HG02571 (cell line): Measurements from ENCODE around the gene KAT6B.

ENCODE experiments used
- ATAC-seq: cut with Tn5 transposase; IDR thresholded peaks from one replicate; pipeline ENCODE4 v1.9.1; 2021; ENCODE audit warnings: mild to moderate bottlenecking, moderate library complexity; ENCODE audit not compliant: unreplicated experiment

KAT6B gene

DNA sequence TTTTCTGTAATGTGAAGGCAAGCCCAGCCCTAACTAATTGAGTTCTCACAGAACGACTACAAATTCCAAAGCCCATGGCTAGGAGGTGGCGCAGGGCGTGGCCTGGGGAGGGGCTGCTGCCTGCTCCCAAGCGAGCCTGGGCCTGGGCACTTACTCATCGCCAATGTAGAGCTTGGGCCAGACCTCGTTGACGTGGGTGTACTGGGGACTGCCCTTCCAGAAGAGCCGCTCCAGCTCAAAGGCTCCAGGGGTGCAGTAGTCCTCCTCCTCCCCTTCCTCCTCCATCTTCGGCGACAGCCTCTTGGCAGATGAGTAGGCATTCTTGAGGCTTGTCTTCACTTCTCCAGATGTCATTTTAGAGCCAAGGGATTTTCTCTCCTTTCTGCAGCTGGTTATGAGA lies 231.8 kb downstream of the KAT6B start:
- no peak for ATAC-seq

DNA sequence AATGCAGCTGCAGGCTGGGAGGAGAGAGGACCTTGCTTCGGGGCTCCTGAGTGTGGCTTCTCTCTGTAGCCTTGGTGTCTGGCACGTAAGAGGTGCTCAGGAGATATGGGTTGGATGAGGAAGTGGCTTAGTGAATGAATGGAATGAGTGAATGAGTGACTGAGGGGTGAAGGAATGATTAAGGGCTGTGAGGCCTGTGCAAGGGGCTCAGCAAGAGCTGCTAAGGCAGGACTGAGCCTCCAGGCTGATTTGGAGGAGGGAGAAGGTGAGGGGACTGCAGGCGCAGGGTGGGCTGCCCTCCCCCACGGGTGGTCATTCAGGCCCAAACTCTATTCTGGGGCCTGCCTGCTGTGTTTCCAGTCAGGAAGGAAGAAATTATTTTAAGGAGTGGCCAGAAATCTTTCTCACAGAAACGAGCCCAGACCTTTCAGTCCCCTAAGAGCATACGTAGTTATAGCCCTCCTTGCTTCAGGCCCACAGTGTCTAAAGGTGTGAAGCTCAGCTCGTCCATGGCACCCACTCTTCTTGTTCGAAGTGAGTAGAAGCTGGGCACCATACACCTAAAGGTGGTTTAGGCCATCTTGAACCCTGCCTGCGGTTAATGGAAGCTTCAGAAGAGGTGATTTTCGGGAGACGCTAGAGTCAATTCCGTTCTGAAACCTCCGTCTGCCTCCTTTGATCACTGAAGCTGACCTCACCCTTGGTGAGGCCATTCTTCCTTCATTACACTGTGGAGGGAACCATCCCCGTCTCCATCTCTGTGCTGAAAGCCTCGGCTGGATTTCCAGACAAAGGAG lies 235.5 kb downstream of the KAT6B start:
- ATAC-seq: no peak

DNA sequence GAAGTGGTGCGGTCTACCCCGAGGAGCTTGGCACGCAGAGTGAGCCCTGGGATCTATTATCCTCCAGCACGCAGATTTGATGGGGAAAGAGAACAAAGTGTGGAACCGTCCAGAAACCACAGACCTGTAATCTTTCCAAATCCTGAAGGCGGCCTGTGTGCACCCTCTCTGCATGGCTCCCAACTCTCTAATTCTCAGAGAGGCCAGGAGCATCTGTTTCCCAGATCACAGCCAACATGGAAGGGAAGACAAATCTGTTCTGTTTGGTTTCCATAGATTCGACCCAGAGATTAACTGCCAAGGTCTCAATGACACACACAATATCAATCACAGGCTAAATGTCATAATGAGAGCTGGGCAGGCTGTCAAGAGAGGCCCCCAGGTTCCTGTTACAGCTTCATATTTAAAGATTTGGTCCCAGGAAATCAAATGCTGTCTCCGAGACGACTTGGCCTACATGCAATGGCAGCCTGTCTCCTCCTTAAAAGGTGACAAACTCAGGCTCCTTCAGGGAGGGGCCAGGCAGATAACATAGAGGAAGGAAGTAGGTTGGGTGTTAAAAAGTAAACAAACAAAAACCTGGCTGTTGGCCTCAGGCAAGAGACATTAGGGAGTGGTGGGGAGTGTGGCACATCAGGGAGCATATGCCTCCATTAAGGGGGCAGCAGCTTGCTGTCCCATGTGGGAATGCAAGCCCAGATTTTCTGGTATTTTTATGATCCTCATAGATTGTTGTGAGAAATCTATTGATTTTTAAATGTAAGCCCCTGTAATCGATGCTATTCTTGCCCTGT lies 236.3 kb downstream of the KAT6B start:
- no peak for ATAC-seq

- no peak for ATAC-seq
Observed at GRCh38 chr10:75063461-75064230, 237.2 kb downstream of the KAT6B start.

GRCh38 chr10:75065076-75065475 lies 238.7 kb downstream of the KAT6B start:
- ATAC-seq: no peak

DNA sequence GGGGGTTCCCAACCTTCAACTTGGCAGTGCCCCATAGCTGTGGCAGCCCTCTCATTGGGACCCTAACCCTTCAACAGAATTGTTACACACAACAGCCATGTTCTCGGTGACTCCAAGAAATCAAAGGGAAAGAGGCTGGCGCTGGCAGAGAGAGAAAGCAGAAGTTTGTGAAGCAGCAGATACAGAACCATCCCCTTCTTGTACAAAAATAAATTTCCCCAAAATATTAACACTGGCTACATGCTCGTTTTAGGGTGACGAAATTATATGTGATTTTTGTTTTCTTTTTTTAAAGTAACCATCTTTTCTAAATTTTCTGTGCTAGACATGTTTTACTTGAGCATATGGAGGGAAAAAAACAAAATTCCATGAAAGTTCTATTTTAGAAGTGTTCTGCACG lies 239.9 kb downstream of the KAT6B start:
- ATAC-seq: no peak

DNA sequence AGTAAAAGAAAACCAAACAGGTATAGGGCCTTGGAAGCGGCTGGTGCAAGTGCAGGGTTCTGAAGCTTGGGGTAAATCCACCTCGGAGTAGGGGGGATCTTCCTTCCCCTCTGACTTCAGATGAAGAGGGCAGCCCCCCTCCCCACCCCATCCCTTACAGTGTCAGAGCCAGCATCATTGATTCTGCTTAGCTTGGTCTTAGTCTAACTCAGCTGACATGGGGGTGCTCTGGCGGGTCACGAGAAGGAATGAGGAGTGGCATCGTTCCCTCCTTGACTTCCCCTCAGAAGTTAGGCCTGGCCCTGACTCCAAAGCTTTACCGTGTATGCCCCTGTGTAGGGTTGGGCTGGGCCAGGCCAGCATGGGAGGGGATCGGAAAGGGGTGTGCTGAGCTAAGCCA lies 240.9 kb downstream of the KAT6B start:
- no peak for ATAC-seq

DNA sequence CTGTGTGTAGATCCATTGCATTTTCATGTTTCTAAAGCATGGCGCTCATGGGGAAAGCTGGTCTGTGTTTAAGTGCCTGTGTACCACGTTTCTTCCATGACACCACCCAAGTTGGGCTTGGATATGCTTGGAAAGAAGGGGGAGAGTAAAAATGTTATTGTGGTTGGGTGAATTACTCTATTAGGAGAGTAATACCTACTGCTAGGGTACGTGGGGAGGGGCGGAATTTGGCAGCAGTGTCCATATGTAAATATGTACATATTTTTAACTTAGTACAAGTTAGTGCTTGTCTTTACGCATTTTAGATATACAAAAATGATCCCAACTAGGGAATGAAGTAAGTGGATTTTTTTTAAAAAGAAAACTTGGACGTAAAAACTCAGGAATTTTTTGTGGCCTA lies 242.1 kb downstream of the KAT6B start:
- ATAC-seq: no peak

- ATAC-seq: no peak
Observed at GRCh38 chr10:75070476-75070875, 244.1 kb downstream of the KAT6B start.

DNA sequence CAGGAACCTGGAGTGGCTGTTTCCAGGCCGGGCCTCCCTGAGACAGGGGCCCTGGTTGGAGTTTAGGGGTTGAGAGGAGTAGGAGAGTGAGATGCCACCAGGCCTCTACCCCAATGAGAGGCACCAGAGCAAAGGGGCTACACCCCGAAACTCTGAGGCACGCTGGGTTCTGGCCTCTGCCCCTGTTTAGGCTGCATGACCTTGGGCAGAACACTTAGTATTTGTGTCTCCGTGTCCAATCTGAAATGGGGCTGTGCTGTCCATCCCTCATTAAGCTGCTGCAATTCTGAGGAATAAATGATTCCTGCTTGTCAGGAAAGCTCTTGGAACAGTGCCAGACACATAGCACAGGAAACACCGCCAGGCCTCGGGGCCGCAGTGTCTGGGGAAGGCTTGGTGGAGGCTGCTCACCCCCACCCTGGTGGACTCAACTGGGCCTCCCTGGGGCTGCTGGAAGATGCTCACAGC lies 244.6 kb downstream of the KAT6B start:
- no peak for ATAC-seq

DNA sequence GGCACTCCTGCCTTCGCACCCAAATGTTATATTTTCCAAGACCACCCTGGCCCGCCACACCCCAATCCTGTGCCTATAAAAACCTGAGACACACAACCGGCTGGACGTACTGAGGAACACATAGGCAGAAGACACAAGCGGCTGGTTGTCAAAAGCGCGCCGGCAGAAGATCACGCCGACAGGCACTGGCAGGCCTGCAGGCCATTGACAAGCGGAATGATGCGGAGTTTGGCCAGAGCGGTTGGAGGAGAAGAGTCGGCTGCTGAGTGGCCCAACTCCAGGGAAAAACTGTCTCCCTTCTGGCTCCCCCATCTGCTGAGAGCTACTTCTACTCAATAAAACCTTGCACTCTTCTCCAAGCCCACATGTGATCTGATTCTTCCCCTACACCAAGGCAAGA lies 245.4 kb downstream of the KAT6B start:
- ATAC-seq: no peak

GRCh38 chr10:75072727-75073126 lies 246.3 kb downstream of the KAT6B start:
- no peak for ATAC-seq

DNA sequence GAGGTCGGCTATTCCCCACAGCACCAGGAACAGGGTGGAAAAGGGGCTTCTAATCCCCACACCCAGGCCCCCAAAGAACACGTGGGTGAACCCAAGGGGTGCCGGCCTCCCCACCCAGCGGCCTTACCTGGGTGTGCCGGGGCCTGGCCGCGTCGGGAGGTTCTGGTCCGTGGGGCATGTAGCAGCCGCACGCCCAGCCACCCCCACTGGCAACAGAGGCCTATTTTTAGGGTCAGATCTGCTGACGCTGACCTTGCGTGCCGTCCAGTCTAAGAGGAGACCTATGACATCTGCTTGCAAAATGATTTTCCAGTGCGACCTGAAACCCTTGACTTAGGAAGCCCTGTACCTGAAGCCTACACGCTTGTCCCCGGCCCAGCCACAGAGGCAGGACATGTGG lies 247.0 kb downstream of the KAT6B start:
- ATAC-seq: no peak

GRCh38 chr10:75074711-75075445 lies 248.5 kb downstream of the KAT6B start:
- no peak for ATAC-seq

DNA sequence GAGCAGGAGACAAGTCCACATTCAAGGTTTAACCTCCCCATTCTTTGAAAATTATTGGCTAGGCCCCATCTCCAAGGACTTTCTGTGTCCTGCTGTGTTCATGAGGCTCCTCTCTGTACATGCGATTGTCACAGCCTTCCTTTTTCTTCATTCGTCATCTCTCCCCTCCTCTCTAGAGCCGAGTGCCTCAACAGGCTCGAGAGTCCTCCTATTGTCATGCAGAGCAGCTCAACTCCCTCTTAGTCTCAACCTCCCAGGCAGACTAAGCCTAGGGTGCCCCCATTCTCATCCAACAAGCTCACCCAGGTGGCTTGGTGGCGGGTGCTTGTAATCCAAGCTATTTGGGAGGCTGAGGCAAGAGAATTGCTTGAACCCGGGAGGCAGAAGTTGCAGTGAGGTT lies 249.9 kb downstream of the KAT6B start:
- no peak for ATAC-seq

GRCh38 chr10:75079436-75080083 lies 253.2 kb downstream of the KAT6B start:
- ATAC-seq: no peak

GRCh38 chr10:75080554-75080953 lies 254.2 kb downstream of the KAT6B start:
- ATAC-seq: no peak

DNA sequence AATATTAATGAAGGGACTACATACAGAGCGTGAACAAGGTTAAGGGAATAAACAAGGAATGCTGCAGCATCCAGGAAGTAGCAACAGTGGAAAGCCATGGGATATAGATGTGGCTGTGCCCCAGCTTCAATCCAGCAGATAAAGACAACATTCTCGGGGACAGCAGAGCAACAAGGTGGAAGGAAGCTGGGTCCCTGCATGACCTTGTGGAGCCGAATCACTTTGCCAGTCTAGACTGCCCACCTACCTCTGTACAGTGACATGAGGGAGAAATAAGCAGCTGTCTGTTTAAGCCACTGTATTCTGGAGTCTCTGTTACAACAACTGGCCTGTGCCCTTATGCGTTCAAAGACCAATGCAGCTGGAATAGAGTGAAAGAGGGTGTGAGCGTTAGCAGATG lies 255.0 kb downstream of the KAT6B start:
- no peak for ATAC-seq
